Measurements from ENCODE around the gene SURF4.
"Not testable (repeated sequence)": the region's sequence is repeated elsewhere in the genome, so short reads cannot be mapped to it uniquely, and the experiment has no call there.

Gene SURF4

GRCh38 chr9:133351908-133352634 is 23.8 kb downstream of the SURF4 start:
- DNase-seq (ENCODE audit: low spot score), result peak; percentile 86

DNA sequence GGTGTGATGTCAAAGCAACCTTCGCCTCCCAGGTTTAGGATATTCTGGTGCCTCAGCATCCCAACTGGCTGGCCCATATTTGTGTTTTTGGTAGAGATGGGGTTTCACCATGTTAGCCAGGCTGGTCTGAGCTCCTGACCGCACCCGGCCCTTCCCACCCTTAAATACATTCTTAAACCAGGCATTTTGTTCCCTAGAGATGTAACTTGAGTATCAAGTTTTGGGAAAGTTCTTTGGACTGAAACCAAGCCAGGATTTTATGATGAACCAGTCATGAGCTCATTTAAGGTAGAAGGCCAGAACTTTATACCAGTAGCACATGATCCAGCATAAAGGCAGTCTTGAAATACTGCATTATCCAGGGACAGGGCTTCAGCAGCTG is 24.3 kb downstream of the SURF4 start:
- DNase-seq (ENCODE audit: low spot score), result no peak

DNA sequence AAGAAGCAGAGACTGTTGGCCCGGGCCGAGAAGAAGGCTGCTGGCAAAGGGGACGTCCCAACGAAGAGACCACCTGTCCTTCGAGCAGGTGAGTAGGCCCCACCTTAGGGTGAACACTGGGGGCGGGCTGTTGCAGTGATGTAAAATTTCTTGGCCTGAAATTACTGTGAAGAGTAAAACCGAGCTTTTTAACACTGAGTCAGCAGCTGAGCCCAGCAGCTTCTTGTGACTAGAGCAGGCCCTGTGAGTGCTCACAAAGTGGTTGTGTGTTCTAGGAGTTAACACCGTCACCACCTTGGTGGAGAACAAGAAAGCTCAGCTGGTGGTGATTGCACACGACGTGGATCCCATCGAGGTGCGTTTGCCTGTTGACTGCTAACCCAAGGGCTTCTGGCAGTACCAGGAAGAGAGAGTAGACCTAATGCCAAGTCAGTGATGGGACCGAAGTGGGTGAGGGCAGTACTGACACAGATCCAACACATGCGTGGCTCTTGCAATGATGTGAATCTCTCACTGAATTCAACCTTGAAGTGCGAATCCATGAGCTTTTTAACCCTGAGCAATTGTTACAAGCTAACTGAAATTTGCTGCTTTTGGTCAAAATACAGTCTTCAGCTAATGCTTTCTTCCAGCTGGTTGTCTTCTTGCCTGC is 25.8 kb downstream of the SURF4 start:
- peak; percentile 81 for DNase-seq (ENCODE audit: low spot score)

- DNase-seq (ENCODE audit: low spot score), result peak; percentile 63
Observed at GRCh38 chr9:133348718-133349573, 26.9 kb downstream of the SURF4 start.

DNA sequence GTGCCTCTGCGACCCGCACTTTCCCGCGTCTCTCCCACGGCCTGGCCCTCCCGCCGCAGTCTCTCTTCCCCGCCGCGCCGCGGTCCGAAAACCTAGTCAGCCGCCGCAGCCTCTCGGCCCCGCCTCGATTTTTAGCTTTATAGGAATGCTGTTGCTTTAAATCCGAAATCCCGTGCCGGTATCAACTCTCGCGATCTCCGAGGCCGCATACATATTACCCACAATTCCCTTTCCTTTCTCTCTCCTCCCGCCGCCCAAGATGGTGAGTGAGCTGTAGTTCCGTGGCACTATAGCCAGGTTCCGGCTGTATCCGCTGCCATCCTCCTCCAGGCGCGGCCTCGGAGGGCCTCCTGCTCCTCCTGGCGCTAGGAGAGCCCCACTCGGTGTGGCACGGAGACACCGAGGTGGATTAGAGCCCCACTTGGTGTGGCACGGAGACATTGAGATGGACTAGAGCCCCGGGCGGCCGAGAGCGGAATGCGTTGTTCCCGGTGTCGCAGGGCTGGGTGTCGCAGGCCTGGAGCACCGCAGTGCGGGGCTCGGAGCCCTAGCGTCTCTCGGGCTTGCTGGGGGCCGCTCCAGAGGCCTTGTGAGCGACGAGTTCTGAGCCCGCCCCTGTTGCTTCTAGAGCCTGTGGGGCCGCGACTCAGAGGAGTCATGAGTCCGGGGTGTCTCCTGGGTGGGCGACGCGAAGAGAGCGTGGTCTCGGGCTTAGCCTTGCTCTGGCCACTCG is 27.7 kb downstream of the SURF4 start, which contains the start of the genes MED22 and RPL7A:
MED22 (minus strand) TSS at position 147 of the 733 bp plus-strand sequence. CDS start 1,469 bp downstream, outside the sequence.
RPL7A (plus strand) TSS at position 234 of the 733 bp plus-strand sequence; CDS start at position 260, 26 bp downstream.
- peak; percentile 99 for DNase-seq (ENCODE audit: low spot score)

DNA sequence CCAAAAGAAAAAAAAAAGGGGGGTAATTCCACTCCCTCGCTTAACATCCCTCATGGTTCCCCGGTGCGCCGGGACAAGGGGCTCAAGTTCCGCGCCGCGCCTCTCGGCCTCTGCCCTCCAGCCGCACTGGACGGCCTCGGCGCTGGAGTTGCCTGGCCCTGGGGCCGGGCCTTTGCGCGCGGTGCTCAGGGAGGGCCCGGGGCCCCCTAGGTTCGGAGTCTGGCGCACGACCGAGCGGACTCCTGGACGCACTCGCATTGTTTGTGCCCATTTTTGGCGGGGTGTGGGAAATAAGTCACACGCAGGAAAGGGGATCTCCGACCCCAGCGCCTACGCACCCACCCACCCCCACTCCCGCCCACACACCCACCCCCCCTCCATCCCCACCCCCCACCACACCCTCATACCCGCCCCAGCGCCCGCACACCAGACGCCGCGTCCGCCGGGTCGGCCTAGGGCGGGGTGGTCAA is 28.3 kb downstream of the SURF4 start:
- peak; percentile 72 for DNase-seq (ENCODE audit: low spot score)

- DNase-seq (ENCODE audit: low spot score), result no peak
Observed at GRCh38 chr9:133346021-133346785, 29.7 kb downstream of the SURF4 start.

DNA sequence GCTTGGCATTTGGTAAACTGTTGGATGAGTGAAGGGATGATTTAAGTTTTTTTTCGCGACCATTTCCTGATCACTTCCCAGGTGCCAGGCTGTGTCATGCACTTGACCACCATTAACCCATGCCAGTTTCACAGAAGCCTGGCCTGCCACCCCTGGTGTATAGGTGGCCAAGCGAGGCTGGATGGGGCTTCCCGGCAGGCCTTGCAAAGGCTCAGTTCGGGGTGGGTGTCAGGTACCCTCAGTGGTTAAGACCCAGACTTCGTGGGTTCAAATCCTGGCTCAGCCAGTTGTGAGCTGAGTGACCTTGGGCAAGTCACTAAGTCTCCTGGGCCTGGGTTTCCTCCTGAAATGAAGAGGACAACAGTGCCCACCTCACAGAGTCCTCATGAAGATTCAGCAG is 30.3 kb downstream of the SURF4 start:
- no peak for DNase-seq (ENCODE audit: low spot score)

DNA sequence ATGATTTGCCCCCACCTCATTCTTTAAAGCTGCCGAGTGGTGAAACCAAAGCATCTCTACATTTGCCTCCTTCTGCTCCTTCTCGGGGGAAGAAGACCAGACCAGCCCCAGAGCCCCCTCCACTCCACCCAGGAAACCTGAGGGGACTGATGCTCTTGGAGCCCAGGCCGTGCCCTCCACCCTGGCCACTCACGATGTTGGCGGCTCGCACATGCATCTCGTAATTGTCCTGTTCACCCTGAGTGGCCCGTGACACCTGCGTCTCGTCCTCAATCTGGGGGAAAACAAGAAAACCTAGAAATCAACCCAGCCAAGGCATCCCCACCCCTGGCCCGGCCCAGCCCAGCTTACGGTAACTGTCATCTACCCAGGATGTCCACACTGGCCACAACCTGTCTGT is 30.9 kb downstream of the SURF4 start:
- DNase-seq (ENCODE audit: low spot score), result no peak

DNA sequence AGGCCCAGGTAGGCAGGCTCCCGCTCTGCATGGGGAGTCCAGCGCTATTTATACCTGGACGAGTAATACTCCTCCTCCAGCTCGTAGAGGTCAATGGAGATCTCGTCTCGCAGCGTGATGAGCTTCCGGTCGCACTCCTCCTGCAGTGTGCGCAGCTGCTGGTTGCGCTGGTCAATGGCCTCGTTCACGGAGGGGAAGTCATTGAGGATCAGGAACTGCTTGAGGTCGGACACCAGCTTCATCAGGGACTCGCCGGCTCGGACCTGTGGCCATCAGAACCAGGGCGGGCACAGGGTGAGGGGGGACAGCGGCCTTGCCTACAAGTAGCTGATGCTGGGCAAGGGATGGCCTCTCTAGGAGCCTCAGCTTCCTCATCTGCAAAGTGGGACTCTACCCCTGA is 31.8 kb downstream of the SURF4 start:
- DNase-seq (ENCODE audit: low spot score), result no peak

DNA sequence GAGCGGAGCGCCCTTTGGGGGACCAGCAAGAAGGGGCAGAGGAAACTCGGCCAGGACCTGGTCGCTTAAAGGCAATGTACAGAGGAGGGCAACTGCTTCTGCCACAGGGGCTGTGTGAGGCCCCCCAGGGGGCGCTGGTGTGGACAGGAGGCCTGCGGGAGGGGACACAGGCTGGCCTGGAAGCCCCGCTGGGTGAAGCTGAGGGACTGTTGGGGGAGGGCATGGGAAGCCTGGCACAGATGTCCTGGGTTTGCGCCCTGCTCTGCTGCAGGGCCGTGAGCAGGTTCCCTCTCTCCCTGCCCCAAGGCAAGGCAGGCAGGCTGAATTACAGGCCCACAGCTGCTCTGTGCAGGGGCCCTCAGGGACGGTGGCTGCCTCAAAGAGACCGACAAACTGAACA is 33.3 kb downstream of the SURF4 start:
- no peak for DNase-seq (ENCODE audit: low spot score)

- DNase-seq (ENCODE audit: low spot score), result no peak
Observed at GRCh38 chr9:133342069-133342406, 33.8 kb downstream of the SURF4 start.

DNA sequence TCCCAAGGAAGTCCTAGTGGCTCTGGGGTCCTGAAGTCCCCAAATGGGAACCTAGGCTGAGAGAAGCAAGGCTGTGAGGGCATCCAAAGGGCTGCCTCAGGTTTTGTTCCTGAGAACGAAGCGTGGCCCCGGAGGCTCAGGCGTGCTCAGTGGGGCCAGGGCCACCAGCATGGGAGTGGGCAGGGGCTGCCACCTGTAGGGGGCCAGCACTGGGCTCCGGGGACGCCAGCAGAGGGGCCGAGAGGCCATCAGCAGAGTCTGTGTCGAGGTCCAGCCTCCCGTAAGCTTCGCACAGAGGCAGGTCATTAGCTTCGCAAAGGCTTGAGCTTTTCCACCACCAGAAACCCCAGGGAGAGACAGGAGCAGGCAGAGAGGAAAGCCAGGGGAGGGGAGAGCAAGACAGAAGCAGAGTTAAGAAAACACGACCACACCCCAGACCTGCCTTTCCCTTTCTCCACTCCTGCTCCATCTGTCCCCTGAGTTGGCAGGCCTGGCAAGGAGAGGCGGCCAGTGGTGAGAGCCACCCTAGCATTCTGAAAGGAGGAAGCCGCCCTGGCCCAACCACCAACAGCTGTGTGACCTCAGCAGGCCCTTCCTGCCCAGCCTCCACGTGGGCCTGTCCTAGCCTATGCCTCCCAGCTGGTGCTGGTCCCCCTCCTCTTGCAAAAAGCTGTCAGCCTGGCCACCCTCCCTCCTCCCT is 34.3 kb downstream of the SURF4 start:
- no peak for DNase-seq (ENCODE audit: low spot score)

DNA sequence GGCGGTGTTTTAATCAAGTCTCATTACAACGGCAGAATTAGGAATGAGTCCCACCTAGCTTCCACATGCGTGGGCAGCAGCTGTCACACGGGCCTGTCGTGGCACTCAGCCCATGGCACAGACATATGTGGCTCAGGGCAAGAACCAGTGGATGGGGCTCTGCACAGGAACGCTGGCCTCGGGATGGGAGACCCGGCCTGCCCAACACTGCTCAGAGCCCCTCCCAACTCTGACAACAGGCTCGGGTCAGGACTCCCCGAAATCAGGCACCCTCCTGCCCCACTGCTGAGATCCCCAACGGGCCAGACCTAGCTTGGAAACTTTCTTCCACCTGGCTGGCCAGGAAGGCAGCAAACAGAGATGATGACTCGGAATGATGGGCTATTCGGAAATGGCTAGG is 34.9 kb downstream of the SURF4 start:
- no peak for DNase-seq (ENCODE audit: low spot score)

DNA sequence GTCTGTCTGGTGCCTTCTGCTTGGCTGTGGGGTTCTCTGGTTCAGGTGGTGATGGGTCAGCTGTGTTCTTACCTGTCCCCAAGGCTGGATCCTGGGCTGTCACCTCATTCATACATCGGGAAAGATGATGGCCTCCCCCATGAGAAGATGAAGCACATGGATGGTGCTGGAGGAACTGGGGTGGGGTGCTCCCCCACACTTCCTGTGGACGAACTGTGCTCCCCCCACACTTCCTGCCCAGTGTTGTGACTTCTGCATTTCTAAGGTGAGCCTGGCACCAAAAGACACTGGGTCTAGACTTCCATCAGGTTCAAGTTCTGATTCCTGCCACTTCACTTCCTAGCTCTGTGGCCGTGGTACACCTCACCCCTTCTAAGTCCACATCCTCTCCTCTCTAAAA is 35.6 kb downstream of the SURF4 start:
- no peak for DNase-seq (ENCODE audit: low spot score)

- no peak for DNase-seq (ENCODE audit: low spot score)
Observed at GRCh38 chr9:133339641-133340040, 36.2 kb downstream of the SURF4 start.

- peak; percentile 98 for DNase-seq (ENCODE audit: low spot score)
Observed at GRCh38 chr9:133335924-133336811, 39.7 kb downstream of the SURF4 start, which contains the start of gene SURF6. SURF6 (minus strand) TSS chr9:133336188; CDS start chr9:133336132, 56 bp downstream.

- not testable (repeated sequence) for DNase-seq (ENCODE audit: low spot score)
Observed at GRCh38 chr9:133334888-133335287, 41.0 kb downstream of the SURF4 start.

- DNase-seq (ENCODE audit: low spot score), result no peak
Observed at GRCh38 chr9:133334161-133334560, 41.7 kb downstream of the SURF4 start.

Data from RKO (cell line).